ENCODE data around the gene CSNK1G2. TPM values are rescaled to one million over a fixed set of nuclear protein-coding genes. Genes with fewer than 3 reads are reported as not detected.

Gene CSNK1G2
- total and polyA plus RNA-seq, 2 of the 13 experiments (the other 11 are each of a cell fraction or from before 2014, with no cell fraction given): 53.8 to 72.5 TPM

- TF ChIP-seq ZNF740 (CRISPR knock-in tag; IDR thresholded peaks at IDR 0.05): no peak
- peak; percentile 39; the same call in 1 of the 2 replicates for TF ChIP-seq RXRB (CRISPR knock-in tag; IDR thresholded peaks at IDR 0.05; ENCODE audit: borderline replicate concordance)
- TF ChIP-seq GATA4 (IDR thresholded peaks at IDR 0.05; ENCODE audit: borderline replicate concordance, low read depth): peak; percentile 42; the same call in 1 of the 2 replicates
- TF ChIP-seq HMGA1 (CRISPR knock-in tag; conservative IDR thresholded peaks at IDR 0.05): no peak
- TF ChIP-seq ATAD3A (CRISPR knock-in tag; IDR thresholded peaks at IDR 0.05): no peak
- peak; percentile 91 for TF ChIP-seq SPEN (CRISPR knock-in tag; IDR thresholded peaks at IDR 0.05; ENCODE audit: low read depth)
- no peak for TF ChIP-seq ZNF17 (CRISPR knock-in tag; IDR thresholded peaks at IDR 0.05)
- TF ChIP-seq POLR2A (IDR thresholded peaks at IDR 0.05; ENCODE audit: insufficient read depth in 1 of 2, low read depth in 2 of 2, low read length in 2 of 2): peak; percentile 65 to 84
- TF ChIP-seq ZNF710 (CRISPR knock-in tag; IDR thresholded peaks at IDR 0.05; ENCODE audit: borderline replicate concordance): no peak
- 0 out of 2 replicates have a peak, but pooled peaks have one; percentile 72 for TF ChIP-seq ZNF580 (CRISPR knock-in tag; IDR thresholded peaks at IDR 0.05; ENCODE audit: borderline replicate concordance, low read depth)
- no peak for TF ChIP-seq SKIL (CRISPR knock-in tag; IDR thresholded peaks at IDR 0.05; ENCODE audit: borderline replicate concordance)
- 0 out of 2 replicates have a peak, but pooled peaks have one; percentile 49 for TF ChIP-seq MED13 (CRISPR knock-in tag; IDR thresholded peaks at IDR 0.05)
- 0 out of 2 replicates have a peak, but pooled peaks have one; percentile 46 for TF ChIP-seq ZNF446 (CRISPR knock-in tag; IDR thresholded peaks at IDR 0.05)
- TF ChIP-seq ZNF747 (CRISPR knock-in tag; IDR thresholded peaks at IDR 0.05; ENCODE audit: borderline replicate concordance): 0 out of 2 replicates have a peak, but pooled peaks have one; percentile 2
- TF ChIP-seq NFKBIZ (CRISPR knock-in tag; IDR thresholded peaks at IDR 0.05): no peak
- TF ChIP-seq DZIP1 (CRISPR knock-in tag; IDR thresholded peaks at IDR 0.05): peak; percentile 72; the same call in 1 of the 2 replicates
- TF ChIP-seq HOMEZ (CRISPR knock-in tag; IDR thresholded peaks at IDR 0.05; ENCODE audit: low read depth): peak; percentile 37; the same call in 1 of the 2 replicates
- peak; percentile 27; the same call in 1 of the 2 replicates for TF ChIP-seq NCOA2 (CRISPR knock-in tag; IDR thresholded peaks at IDR 0.05)
Measured at GRCh38 chr19:1905110-1905862, 35.7 kb upstream of the CSNK1G2 start, which contains the start of the genes ADAT3 and SCAMP4 (continued).
